DOHH2 (cell line): ENCODE results near the gene HDLBP.

Experiments used
- H3F3A ChIP-seq: fragments of 200-600 bp; sonication (generic), shearing (Covaris generic); 2 replicates; pipeline ENCODE4 v1.6.0; 2016; ENCODE audit warnings: antibody characterized with exemption, mild to moderate bottlenecking; ENCODE audit not compliant: control insufficient read depth, insufficient read depth
- H3K27ac ChIP-seq: fragments of 200-600 bp; sonication (generic); 2 replicates; pipeline ENCODE4 v1.5.1; 2014; ENCODE audit warnings: low read depth, mild to moderate bottlenecking, low read length, moderate library complexity
- H3K27me3 ChIP-seq: fragments of 200-600 bp; sonication (generic); 2 replicates; pipeline ENCODE4 v1.6.1; 2014; ENCODE audit warnings: mild to moderate bottlenecking, low read length, mixed read lengths; ENCODE audit not compliant: control insufficient read depth
- H3K36me3 ChIP-seq: fragments of 200-600 bp; sonication (generic); 2 replicates; pipeline ENCODE4 v1.6.1; 2014; ENCODE audit warnings: mild to moderate bottlenecking, low read length, moderate library complexity, mixed read lengths; ENCODE audit not compliant: control insufficient read depth
- H3K4me1 ChIP-seq: fragments of 200-600 bp; sonication (generic); 2 replicates; pipeline ENCODE4 v1.6.1; 2014; ENCODE audit warnings: mild to moderate bottlenecking, low read length, mixed read lengths; ENCODE audit not compliant: control insufficient read depth
- H3K4me2 ChIP-seq: fragments of 200-600 bp; sonication (generic); 2 replicates; pipeline ENCODE4 v1.6.0; 2014; ENCODE audit warnings: mild to moderate bottlenecking, low read length, moderate library complexity
- H3K4me3 ChIP-seq: fragments of 200-600 bp; sonication (generic); 2 replicates; pipeline ENCODE4 v1.5.1; 2014; ENCODE audit warnings: mild to moderate bottlenecking, low read length, mixed read lengths
- H3K79me2 ChIP-seq: fragments of 200-600 bp; sonication (generic); 2 replicates; pipeline ENCODE4 v1.6.1; 2014; ENCODE audit warnings: mild to moderate bottlenecking, low read length, mixed read lengths; ENCODE audit not compliant: control insufficient read depth
- H3K9me2 ChIP-seq: fragments of 200-600 bp; sonication (generic); replicated peaks from 2 replicates; pipeline ENCODE4 v1.6.1; 2014; ENCODE audit warnings: mild to moderate bottlenecking, low read length, mixed read lengths; ENCODE audit not compliant: control insufficient read depth
- H3K9me3 ChIP-seq: fragments of 200-600 bp; sonication (generic); 2 replicates; pipeline ENCODE4 v1.6.1; 2014; ENCODE audit warnings: antibody characterized with exemption, low read length, mixed read lengths; ENCODE audit not compliant: control insufficient read depth, insufficient read depth
- H4K20me1 ChIP-seq: fragments of 200-600 bp; sonication (generic); 2 replicates; pipeline ENCODE4 v1.6.0; 2014; ENCODE audit warnings: low read depth, mild to moderate bottlenecking, antibody characterized with exemption, low read length, moderate library complexity; ENCODE audit not compliant: control insufficient read depth, insufficient read depth
- EZH2phosphoT487 ChIP-seq: fragments of 200-600 bp; sonication (generic); IDR thresholded peaks from 2 replicates; pipeline ENCODE4 v1.6.1; 2017; ENCODE audit warnings: borderline replicate concordance, mild to moderate bottlenecking, antibody characterized with exemption, low read length, moderate library complexity, mixed read lengths
- TF ChIP-seq, protein P1 (sequence below): fragments of 200-600 bp; sonication (generic); IDR thresholded peaks from one replicate; pipeline ENCODE4 v1.5.1; 2014; ENCODE audit warnings: antibody characterized with exemption, mild to moderate bottlenecking, low read depth, low read length; ENCODE audit not compliant: poor library complexity, severe bottlenecking

HDLBP gene

DNA sequence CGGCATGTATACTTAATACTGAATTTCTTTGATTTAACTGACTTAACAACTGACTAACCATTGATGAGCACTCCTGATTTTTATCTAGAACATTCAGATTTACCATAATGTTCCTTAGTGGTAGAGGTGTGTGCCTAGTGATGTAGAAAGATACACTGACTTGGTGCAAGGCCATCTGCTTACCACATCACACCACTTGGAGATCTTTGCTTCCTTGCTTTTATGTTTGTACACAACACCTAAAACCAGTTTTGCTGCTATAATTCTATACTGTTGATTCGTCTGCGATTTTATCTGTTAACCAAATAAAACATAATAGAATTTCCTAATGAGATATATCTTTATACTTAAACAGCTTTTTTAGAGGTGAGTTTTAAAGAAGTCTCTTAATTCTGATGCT is 36.8 kb upstream of the HDLBP start:
- H4K20me1 ChIP-seq, result peaks cover 5% of the 10 kb centered on the region; the same call in 1 of the 2 replicates

DNA sequence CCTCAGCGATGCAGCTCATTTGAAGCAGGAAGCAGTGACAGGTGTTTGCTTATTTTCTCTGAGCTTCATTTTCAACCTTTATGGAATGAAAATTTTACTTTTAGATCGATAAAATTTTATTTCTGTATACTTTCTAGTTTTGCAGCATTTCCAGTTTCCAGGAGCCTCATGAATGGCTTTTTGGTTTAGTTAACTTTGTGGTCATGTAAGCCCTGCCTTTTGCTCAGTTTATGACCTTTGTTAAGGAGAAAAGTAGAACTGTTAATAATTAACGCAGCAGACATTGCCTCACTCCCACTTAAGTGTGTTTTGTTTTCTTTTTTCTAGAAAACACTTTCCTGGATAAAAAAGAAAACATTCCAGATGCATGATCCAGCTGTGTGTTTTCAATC is 36.2 kb upstream of the HDLBP start:
- peaks cover 84% of the 10 kb centered on the region for H3K36me3 ChIP-seq
- peaks cover 8% of the 10 kb centered on the region for H3K4me1 ChIP-seq

More for the DNA sequence above, 36.8 kb upstream of the HDLBP start:
- H3K27ac ChIP-seq, result no peak overlapping the region
- H3K9me2 ChIP-seq, result no peaks in the 10 kb centered on the region
- H3K4me2 ChIP-seq, result no peak overlapping the region
- no peaks in the 10 kb centered on the region for H3K27me3 ChIP-seq
- no peak overlapping the region for H3K4me3 ChIP-seq
- peaks cover 11% of the 10 kb centered on the region for H3K79me2 ChIP-seq
- TF ChIP-seq EZH2phosphoT487, result no peak
- TF ChIP-seq, protein P1, sequence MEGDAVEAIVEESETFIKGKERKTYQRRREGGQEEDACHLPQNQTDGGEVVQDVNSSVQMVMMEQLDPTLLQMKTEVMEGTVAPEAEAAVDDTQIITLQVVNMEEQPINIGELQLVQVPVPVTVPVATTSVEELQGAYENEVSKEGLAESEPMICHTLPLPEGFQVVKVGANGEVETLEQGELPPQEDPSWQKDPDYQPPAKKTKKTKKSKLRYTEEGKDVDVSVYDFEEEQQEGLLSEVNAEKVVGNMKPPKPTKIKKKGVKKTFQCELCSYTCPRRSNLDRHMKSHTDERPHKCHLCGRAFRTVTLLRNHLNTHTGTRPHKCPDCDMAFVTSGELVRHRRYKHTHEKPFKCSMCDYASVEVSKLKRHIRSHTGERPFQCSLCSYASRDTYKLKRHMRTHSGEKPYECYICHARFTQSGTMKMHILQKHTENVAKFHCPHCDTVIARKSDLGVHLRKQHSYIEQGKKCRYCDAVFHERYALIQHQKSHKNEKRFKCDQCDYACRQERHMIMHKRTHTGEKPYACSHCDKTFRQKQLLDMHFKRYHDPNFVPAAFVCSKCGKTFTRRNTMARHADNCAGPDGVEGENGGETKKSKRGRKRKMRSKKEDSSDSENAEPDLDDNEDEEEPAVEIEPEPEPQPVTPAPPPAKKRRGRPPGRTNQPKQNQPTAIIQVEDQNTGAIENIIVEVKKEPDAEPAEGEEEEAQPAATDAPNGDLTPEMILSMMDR, result no peak
- H3K9me3 ChIP-seq, result no peaks in the 10 kb centered on the region
- peaks cover 34% of the 10 kb centered on the region for H3F3A ChIP-seq
- H3K4me1 ChIP-seq, result peaks cover 13% of the 10 kb centered on the region
- H3K36me3 ChIP-seq, result peaks cover 82% of the 10 kb centered on the region

DNA sequence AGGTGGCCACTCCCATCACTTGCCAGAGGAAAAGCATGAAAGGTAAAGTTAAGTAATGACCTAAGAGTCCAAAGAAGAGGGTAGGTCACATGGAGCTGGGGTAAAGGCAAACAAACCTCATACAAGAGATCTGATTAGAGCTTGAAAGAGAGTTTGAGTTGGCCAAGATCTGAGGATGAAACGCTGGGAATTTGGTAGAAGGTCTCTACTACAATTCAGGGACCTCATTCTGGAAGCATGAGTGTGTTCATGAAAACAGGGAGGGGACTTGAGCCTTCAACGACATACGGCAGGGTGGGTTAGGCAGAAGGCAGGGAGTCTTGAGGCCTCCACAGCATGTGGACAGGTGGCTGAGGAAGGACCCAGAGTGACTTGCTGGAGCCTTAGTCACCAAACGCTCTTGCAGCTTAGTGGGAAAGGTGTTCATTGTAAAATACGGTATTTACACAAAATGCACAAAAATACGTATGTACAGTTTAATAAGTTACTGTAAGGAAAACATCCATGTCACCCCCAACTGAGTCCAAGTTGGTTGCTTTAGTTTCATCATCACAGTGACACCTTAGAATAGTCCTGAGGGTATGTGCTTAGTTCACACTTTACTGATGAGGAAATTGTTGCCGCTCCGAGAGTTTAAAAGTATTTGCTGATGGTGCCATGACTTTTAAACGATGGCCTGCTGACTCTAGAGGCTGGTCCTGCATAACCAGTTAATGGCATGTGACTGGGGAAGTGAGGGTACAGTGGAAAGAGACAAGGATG is 35.6 kb upstream of the HDLBP start:
- Histone ChIP-seq H3K4me3 (no peak overlapping the region), H3K79me2 (no peaks in the 10 kb centered on the region), H4K20me1 (no peaks in the 10 kb centered on the region), H3K9me2 (no peaks in the 10 kb centered on the region), H3K36me3 (peaks cover 85% of the 10 kb centered on the region), H3K9me3 (no peaks in the 10 kb centered on the region), H3F3A (peaks cover 34% of the 10 kb centered on the region), H3K4me1 (peaks cover 8% of the 10 kb centered on the region), H3K4me2 (no peak overlapping the region), H3K27ac (no peak overlapping the region), H3K27me3 (no peaks in the 10 kb centered on the region)
- no peak for TF ChIP-seq EZH2phosphoT487
- TF ChIP-seq, protein P1, result no peak

More for the DNA sequence above, 36.2 kb upstream of the HDLBP start:
- H3K9me2 ChIP-seq, result no peaks in the 10 kb centered on the region
- TF ChIP-seq, protein P1, result no peak
- no peak for TF ChIP-seq EZH2phosphoT487
- H4K20me1 ChIP-seq, result no peaks in the 10 kb centered on the region
- H3K9me3 ChIP-seq, result no peaks in the 10 kb centered on the region
- H3K79me2 ChIP-seq, result peaks cover 5% of the 10 kb centered on the region
- H3F3A ChIP-seq, result peaks cover 34% of the 10 kb centered on the region
- H3K27ac ChIP-seq, result no peak overlapping the region
- no peak overlapping the region for H3K4me3 ChIP-seq
- no peaks in the 10 kb centered on the region for H3K27me3 ChIP-seq
- H3K4me2 ChIP-seq, result no peak overlapping the region
